ENCODE measurements around the gene METTL8. TPM values are rescaled to one million over a fixed set of nuclear protein-coding genes. Genes with fewer than 3 reads are reported as not detected.
A peak's percentile ranks its signal among the peaks of the same experiment; 100 is the strongest.

METTL8 gene
- polyA plus RNA-seq, 3 donors, result 3.3 to 9.8 (median 6.9) TPM

DNA sequence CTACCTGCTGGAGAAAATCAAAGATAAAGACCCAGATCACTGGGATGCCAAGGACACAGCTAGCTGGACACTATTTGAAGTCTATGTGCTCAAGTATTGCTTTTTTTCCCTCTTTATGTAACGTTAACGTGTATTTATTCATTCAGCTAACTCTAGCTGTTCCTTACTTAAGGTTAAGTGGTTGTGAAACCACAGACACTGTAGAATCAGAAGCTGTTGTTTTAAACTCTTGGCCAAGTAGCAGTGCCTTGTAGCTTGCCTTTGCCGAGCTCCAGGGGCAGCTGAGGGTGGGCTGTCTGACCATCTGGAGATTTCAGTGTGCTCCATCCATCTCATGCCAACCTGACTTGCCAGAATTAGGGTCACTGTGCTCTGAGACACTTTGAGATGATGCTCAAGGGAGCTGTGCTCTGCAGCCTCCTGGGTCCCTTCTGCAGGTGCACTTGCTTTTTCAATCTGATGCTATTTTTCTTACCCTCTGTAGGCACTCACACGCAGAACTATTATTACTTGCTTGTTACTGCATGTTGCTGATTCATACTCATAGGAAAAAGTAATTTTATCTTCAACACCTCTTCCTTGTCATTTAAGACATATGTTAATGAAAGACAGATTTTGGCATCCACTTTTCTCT, 116.2 kb downstream of the METTL8 start:
- Histone ChIP-seq H3K9me3 (replicated peaks in 1 of 2; ENCODE audit: control insufficient read depth in 1 of 2, insufficient read depth in 1 of 2, low read length in 2 of 2) (peaks cover 0 to 5% of the 10 kb centered on the region in 2 donors), H4K20me1 (ENCODE audit: insufficient read depth, low read length) (no peaks in the 10 kb centered on the region), H3K4me3 (replicated peaks in 1 of 3; ENCODE audit: low read depth in 2 of 3, low read length in 3 of 3) (no peak overlapping the region), H3K27me3 (ENCODE audit: control insufficient read depth in 2 of 2, insufficient read depth in 2 of 2, low read length in 2 of 2) (no peaks in the 10 kb centered on the region), H3K36me3 (replicated peaks in 1 of 2; ENCODE audit: control insufficient read depth in 1 of 2, insufficient read depth in 2 of 2, low read length in 2 of 2) (no peaks in the 10 kb centered on the region), H3K4me2 (replicated peaks; ENCODE audit: extremely low read depth, low read length, poor library complexity, severe bottlenecking) (no peak overlapping the region), H2AFZ (ENCODE audit: insufficient read depth, low read depth, low read length, poor library complexity, severe bottlenecking) (no peak overlapping the region), H3K27ac (ENCODE audit: low read depth in 1 of 2, low read length in 2 of 2) (no peak overlapping the region), H3K79me2 (ENCODE audit: insufficient read depth, low read length) (no peaks in the 10 kb centered on the region), H3K9ac (ENCODE audit: insufficient read depth, low read length, poor library complexity, severe bottlenecking) (no peak overlapping the region), H3K4me1 (ENCODE audit: control insufficient read depth in 1 of 2, insufficient read depth in 2 of 2, low read length in 2 of 2) (no peaks in the 10 kb centered on the region)
- H3K4me3 Mint-ChIP-seq, result no peak overlapping the region
- DNase-seq, result no peak
- intact Hi-C loops (cut with micrococcal nuclease), result no loop called here
- peaks cover 1 to 12% (median 4%) of the 10 kb centered on the region in 7 donors for H3K9me3 Mint-ChIP-seq
- no peaks in the 10 kb centered on the region for H3K27me3 Mint-ChIP-seq (ENCODE audit: low read depth in 3 of 3)
- H3K36me3 Mint-ChIP-seq, result peaks cover 7 to 8% of the 10 kb centered on the region in 2 donors
- peak overlapping the region in 1 of 7 donors; percentile 15 for H3K27ac Mint-ChIP-seq
- no peak for TF ChIP-seq CTCF (IDR thresholded peaks at IDR 0.05)
- peaks cover 11% of the 10 kb centered on the region for H3K4me1 Mint-ChIP-seq
- WGBS (ENCODE audit: insufficient coverage), result 100% methylated on average over 1 of the region's 4 CpGs

DNA sequence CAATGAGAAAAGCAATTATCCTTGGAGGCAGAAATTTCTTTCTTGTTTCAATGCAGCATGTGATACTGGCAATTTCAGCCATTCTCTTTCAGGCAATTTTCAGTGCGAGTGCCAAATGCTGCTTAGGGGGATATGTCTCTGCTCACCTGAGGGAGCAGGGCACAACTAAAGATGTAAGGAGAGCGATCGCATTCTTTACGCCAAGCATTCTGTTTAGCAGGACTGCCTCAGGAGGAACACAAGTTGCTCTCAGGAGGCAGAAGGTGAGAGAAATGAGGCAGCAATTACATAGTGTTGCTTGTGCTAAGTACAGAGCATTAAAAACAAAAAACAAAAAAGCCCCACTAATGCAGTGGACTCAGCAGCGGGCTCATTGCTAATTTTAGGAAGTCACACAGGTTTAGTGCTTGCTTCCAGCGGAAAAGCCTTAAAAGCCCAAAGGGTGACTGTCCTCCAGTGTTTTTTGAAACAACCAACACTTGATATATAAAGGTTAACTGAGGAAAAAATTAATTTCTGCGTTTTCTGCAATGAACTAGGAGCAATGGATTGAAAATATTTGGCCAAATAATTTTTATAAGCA, 116.9 kb downstream of the METTL8 start:
- no peak for DNase-seq
- H3K4me3 Mint-ChIP-seq, result no peak overlapping the region
- H3K9me3 Mint-ChIP-seq, result peaks cover 6 to 18% (median 10%) of the 10 kb centered on the region in 7 donors
- no peak overlapping the region for H3K27ac Mint-ChIP-seq
- no peaks in the 10 kb centered on the region for H3K4me1 ChIP-seq (ENCODE audit: control insufficient read depth in 1 of 2, insufficient read depth in 2 of 2, low read length in 2 of 2)
- H3K79me2 ChIP-seq (ENCODE audit: insufficient read depth, low read length), result no peaks in the 10 kb centered on the region
- no peaks in the 10 kb centered on the region for H4K20me1 ChIP-seq (ENCODE audit: insufficient read depth, low read length)
- H3K9ac ChIP-seq (ENCODE audit: insufficient read depth, low read length, poor library complexity, severe bottlenecking), result no peak overlapping the region
- no peak overlapping the region for H3K4me2 ChIP-seq (replicated peaks; ENCODE audit: extremely low read depth, low read length, poor library complexity, severe bottlenecking)
- WGBS (ENCODE audit: insufficient coverage), result 96% methylated on average over 4 of the region's 7 CpGs
- H3K4me1 Mint-ChIP-seq, result peaks cover 11% of the 10 kb centered on the region
- peaks cover 7 to 12% of the 10 kb centered on the region in 2 donors for H3K9me3 ChIP-seq (replicated peaks in 1 of 2; ENCODE audit: control insufficient read depth in 1 of 2, insufficient read depth in 1 of 2, low read length in 2 of 2)
- no peak overlapping the region for H3K27ac ChIP-seq (ENCODE audit: low read depth in 1 of 2, low read length in 2 of 2)
- intact Hi-C loops (cut with micrococcal nuclease), result no loop called here
- H3K36me3 ChIP-seq (replicated peaks in 1 of 2; ENCODE audit: control insufficient read depth in 1 of 2, insufficient read depth in 2 of 2, low read length in 2 of 2), result no peaks in the 10 kb centered on the region
- no peaks in the 10 kb centered on the region for H3K27me3 Mint-ChIP-seq (ENCODE audit: low read depth in 3 of 3)
- H3K36me3 Mint-ChIP-seq, result peaks cover 8% of the 10 kb centered on the region in 2 donors
- H2AFZ ChIP-seq (ENCODE audit: insufficient read depth, low read depth, low read length, poor library complexity, severe bottlenecking), result no peak overlapping the region
- no peaks in the 10 kb centered on the region for H3K27me3 ChIP-seq (ENCODE audit: control insufficient read depth in 2 of 2, insufficient read depth in 2 of 2, low read length in 2 of 2)
- no peak for TF ChIP-seq CTCF (IDR thresholded peaks at IDR 0.05)
- H3K4me3 ChIP-seq (replicated peaks in 1 of 3; ENCODE audit: low read depth in 2 of 3, low read length in 3 of 3), result no peak overlapping the region

Measured in CD14-positive monocyte (primary cell).